ENCODE results near the gene RDX. TPM values are rescaled to one million over a fixed set of nuclear protein-coding genes. Genes with fewer than 3 reads are reported as not detected.

RDX gene
- total RNA-seq, 1 donor, result 16.8 TPM

DNA sequence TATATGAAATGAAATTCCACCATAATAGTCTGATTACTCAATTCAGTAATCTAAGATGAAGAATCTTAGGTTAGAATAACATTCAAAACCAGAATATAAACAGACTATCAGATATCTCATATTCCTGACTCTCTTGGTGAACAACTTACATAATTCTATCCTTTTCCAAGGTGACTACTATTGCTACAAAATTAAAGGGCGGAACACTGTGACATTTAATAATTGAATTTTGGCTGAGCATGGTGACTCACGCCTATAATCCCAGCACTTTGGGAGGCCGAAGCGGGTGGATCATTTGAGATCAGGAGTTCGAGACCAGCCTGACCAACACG lies 34.4 kb downstream of the RDX start:
- no peaks in the 10 kb centered on the region for H3K9me3 ChIP-seq (ENCODE audit: low read depth, low read length)
- H3K27me3 ChIP-seq (ENCODE audit: insufficient read depth, low read length), result no peaks in the 10 kb centered on the region
- no peaks in the 10 kb centered on the region for H3K4me1 ChIP-seq (ENCODE audit: insufficient read depth, low read length)
- H3K4me3 ChIP-seq (ENCODE audit: low read length), result no peak overlapping the region

DNA sequence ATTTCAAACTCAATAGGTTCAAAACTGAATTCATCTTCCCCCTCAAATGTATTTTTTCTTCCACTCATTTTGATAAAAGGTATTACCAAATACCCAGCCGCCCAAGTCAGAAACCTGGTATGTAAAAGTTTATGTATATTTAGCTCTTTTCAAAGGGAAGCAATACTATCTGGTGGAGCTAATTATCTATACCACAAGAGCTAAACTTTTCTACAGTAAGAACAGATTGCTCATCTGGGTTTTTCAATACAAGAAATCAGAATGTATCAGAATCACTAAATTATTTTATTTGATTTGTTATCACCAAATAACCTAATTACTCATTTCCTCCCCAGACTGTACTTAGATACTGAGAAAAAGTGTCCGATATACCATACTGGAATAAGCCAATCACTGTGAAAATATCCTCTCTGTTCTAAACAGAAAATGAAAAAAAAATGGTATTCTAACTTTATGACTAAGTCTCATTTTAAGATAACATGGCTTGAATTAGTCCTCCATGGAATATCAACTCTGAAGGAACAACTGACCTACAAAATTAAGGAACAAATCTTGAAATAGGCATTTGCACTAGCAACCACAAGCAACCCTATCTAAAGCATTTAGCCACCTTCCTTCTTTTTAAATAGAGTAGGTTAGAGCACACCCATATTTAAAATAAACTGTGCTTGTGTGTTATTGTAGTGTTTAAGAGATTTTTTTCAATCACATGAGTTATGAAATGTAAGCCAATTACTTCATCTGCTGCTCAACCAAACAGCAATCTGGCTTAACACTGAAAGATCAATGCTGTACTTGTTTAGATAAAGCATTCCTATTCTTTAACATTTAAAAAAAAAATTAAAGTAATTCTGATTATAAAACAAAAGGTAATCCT lies 35.0 kb downstream of the RDX start:
- Histone ChIP-seq H3K9me3 (ENCODE audit: low read depth, low read length) (no peaks in the 10 kb centered on the region), H3K4me3 (ENCODE audit: low read length) (no peak overlapping the region), H3K27me3 (ENCODE audit: insufficient read depth, low read length) (no peaks in the 10 kb centered on the region), H3K4me1 (ENCODE audit: insufficient read depth, low read length) (no peaks in the 10 kb centered on the region)

DNA sequence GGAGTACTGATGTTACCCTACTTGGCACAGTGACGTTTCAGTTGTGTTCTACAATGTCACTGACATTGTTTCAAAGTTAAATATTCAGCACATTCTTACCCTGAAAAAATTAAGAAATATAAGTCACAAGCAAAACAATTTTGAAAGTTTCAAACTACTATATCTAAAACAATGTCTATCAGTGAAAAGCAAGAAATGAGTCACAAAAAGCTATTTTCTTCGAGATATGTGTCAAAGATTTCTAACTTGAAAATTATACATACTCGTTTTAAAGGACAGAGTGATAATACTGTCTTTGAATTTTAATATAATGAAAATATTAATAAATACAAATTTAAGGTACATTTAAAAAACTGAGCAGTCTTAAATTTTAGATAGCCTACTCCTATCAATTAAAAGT lies 42.9 kb downstream of the RDX start:
- Histone ChIP-seq H3K27me3 (ENCODE audit: insufficient read depth, low read length) (no peaks in the 10 kb centered on the region), H3K9me3 (ENCODE audit: low read depth, low read length) (no peaks in the 10 kb centered on the region), H3K4me1 (ENCODE audit: insufficient read depth, low read length) (no peaks in the 10 kb centered on the region), H3K4me3 (ENCODE audit: low read length) (no peak overlapping the region)

DNA sequence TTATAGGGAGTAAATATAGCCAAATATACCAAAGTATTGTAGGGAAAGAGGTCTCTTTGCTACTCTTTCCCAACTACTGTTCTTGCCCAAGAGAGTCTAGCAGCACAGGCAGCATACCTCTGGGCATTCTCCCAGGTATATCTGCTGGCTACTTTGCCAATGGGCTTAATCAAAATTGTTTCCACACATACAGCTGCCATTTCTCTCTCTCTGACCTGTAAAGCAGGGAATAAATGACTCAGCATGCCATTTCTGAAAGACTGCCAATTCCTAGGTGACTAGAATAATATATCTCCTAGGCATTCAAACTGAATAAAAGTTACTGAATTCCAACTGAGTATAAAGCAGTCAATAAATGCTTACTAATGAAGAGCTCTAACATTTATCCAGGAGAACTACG lies 44.6 kb downstream of the RDX start:
- Histone ChIP-seq H3K9me3 (ENCODE audit: low read depth, low read length) (no peaks in the 10 kb centered on the region), H3K4me3 (ENCODE audit: low read length) (no peak overlapping the region), H3K27me3 (ENCODE audit: insufficient read depth, low read length) (no peaks in the 10 kb centered on the region), H3K4me1 (ENCODE audit: insufficient read depth, low read length) (no peaks in the 10 kb centered on the region)

DNA sequence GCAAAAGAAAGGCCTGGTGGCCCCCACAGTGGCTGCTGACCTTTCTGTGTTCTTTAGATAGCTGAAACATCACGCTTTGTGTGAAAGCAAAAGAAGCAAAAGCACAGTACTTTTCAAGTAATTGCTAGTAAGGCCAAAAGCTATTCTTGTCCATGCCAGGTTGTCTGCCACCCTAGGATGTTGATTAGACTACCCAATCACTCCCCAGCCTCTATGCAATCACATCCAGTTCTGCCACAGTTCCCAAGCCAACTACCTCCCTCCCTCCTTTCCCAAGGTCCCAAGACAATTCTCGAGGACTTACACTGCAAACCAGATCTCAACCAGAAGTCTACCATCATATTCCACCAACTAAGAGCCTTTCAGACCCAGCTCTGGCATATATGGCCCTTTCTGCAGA lies 46.2 kb downstream of the RDX start:
- Histone ChIP-seq H3K27me3 (ENCODE audit: insufficient read depth, low read length) (no peaks in the 10 kb centered on the region), H3K9me3 (ENCODE audit: low read depth, low read length) (no peaks in the 10 kb centered on the region), H3K4me1 (ENCODE audit: insufficient read depth, low read length) (no peaks in the 10 kb centered on the region), H3K4me3 (ENCODE audit: low read length) (no peak overlapping the region)

DNA sequence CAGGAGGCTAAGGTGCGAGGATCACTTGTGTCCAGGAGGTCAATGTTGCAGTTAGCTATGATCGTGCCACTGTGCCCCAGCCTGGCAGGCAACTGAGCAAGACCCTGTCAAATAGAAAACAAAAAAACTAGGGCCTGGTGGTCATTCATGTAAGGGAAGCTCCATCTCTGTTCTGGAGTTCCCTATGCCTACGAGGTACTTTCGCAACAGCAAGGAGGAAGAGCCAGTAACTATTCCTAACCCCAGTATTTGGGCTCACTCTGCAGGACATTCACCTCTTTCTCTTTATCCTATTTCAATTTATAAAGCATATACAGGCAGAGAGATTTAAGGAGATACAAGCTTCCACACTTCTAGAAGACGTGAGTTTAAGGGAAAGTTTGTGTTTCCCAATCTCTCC lies 46.6 kb downstream of the RDX start:
- H3K4me3 ChIP-seq (ENCODE audit: low read length), result no peak overlapping the region
- H3K27me3 ChIP-seq (ENCODE audit: insufficient read depth, low read length), result no peaks in the 10 kb centered on the region
- H3K4me1 ChIP-seq (ENCODE audit: insufficient read depth, low read length), result no peaks in the 10 kb centered on the region
- H3K9me3 ChIP-seq (ENCODE audit: low read depth, low read length), result no peaks in the 10 kb centered on the region

DNA sequence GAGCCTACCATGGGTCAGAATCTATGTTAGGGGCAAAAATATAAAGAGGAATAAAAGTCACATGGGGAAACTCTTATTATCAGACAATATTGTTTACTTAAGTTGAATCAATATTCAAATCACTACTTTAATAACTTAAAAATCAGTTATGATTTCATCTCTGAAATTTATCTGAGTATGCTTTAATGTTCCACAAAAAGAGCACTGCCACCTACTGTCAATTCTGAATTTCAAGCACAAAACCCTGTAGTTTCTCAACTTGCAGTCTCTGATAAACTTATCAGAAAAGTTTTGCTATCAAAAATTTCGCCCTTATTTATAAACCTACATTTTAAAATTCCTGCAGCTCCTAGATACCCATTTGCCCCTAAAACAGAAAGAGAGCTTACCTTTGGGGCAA lies 47.3 kb downstream of the RDX start:
- Histone ChIP-seq H3K4me3 (ENCODE audit: low read length) (no peak overlapping the region), H3K9me3 (ENCODE audit: low read depth, low read length) (no peaks in the 10 kb centered on the region), H3K4me1 (ENCODE audit: insufficient read depth, low read length) (no peaks in the 10 kb centered on the region), H3K27me3 (ENCODE audit: insufficient read depth, low read length) (no peaks in the 10 kb centered on the region)

DNA sequence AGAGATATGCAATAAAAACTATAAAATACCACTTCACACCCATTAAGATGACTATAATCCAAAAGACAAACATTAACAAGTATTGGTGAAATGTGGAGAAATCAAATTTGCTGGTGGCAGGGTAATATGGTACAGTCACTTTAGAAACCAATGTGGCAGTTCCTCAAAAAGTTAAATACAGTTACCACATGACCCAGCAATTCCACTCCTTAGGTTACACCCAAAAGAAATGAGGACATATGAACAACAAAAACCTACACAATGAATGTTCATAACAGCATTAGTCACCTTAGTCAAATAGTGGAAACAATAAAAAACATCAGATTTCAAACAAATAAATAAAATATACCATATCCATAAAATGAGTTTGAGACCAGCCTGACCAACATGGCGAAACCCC lies 52.6 kb downstream of the RDX start:
- Histone ChIP-seq H3K9me3 (ENCODE audit: low read depth, low read length) (no peaks in the 10 kb centered on the region), H3K27me3 (ENCODE audit: insufficient read depth, low read length) (no peaks in the 10 kb centered on the region), H3K4me3 (ENCODE audit: low read length) (no peak overlapping the region), H3K4me1 (ENCODE audit: insufficient read depth, low read length) (no peaks in the 10 kb centered on the region)

DNA sequence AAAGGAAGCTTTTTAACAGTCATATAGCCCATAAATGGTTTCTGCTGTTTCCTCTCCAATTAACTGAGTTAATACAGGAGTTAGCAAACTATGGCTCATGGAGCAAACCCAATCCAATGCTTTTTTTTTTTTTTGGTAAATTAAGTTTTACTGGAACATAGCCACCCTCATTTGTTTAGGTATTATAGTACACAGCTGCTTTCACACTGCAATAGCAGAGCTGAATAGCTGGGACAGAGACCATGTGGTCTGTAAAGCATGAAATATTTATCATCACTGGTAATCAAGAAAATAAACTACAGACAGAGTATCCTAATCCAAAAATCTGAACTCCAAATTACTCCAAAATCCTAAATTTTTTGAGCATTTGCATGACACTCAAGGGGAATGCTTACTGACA lies 53.7 kb downstream of the RDX start:
- H3K9me3 ChIP-seq (ENCODE audit: low read depth, low read length), result no peaks in the 10 kb centered on the region
- no peak overlapping the region for H3K4me3 ChIP-seq (ENCODE audit: low read length)
- H3K4me1 ChIP-seq (ENCODE audit: insufficient read depth, low read length), result no peaks in the 10 kb centered on the region
- no peaks in the 10 kb centered on the region for H3K27me3 ChIP-seq (ENCODE audit: insufficient read depth, low read length)

DNA sequence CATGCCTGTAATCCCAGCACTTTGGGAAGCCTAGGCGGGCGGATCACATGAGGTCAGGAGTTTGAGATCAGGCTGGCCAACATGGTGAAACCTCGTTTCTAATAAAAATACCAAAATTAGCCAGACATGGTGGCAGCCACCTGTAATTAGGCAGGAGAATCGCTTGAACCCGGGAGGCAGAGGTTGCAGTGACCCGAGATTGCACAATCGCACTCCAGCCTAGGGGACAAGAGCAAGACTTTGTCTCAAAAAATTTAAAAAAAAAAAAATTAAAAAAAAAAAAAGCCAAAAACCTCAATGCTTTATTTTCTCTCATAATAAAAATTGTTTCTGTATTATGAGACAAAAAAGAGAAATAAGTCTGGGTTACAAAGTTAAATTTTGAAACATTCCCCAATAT lies 54.2 kb downstream of the RDX start:
- no peaks in the 10 kb centered on the region for H3K9me3 ChIP-seq (ENCODE audit: low read depth, low read length)
- no peak overlapping the region for H3K4me3 ChIP-seq (ENCODE audit: low read length)
- H3K4me1 ChIP-seq (ENCODE audit: insufficient read depth, low read length), result no peaks in the 10 kb centered on the region
- H3K27me3 ChIP-seq (ENCODE audit: insufficient read depth, low read length), result no peaks in the 10 kb centered on the region

DNA sequence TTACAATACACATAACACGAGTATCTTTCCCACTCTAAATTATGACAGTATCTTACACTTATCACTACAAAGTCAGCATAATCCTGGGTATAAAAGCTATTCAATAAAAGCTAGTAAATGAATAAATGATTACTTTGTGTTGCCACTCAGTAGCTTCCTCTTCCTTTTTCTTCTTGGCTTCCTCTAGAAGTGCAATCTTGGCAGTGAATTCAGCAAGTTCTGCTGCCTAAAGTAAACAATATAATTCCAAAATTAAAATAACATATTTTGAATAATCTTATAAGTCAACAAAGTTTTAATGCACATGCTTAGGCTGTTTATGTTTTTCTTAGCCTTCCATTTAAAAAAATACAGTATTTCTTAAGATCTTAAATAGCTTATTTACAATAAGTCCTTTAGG lies 60.4 kb downstream of the RDX start:
- Histone ChIP-seq H3K27me3 (ENCODE audit: insufficient read depth, low read length) (no peaks in the 10 kb centered on the region), H3K9me3 (ENCODE audit: low read depth, low read length) (no peaks in the 10 kb centered on the region), H3K4me3 (ENCODE audit: low read length) (no peak overlapping the region), H3K4me1 (ENCODE audit: insufficient read depth, low read length) (no peaks in the 10 kb centered on the region)

DNA sequence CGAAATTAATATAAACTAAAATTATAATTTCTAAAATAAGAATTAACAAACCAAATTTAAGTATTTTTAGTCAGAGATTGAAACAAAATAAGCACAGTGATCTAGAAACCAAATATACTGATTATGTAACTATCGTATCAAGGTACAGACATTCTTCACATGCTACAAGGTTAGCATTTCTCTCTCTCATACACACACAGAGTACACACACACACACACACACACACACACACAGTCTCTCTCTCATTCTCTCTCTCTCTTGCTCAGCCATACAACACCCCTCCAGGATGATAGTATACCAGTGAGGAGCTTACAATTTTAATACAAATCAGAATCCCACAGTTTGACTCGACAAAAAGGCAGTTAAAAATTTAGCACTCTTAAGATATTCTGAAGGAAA lies 66.0 kb downstream of the RDX start:
- Histone ChIP-seq H3K4me3 (ENCODE audit: low read length) (no peak overlapping the region), H3K4me1 (ENCODE audit: insufficient read depth, low read length) (no peaks in the 10 kb centered on the region), H3K9me3 (ENCODE audit: low read depth, low read length) (no peaks in the 10 kb centered on the region), H3K27me3 (ENCODE audit: insufficient read depth, low read length) (no peaks in the 10 kb centered on the region)

DNA sequence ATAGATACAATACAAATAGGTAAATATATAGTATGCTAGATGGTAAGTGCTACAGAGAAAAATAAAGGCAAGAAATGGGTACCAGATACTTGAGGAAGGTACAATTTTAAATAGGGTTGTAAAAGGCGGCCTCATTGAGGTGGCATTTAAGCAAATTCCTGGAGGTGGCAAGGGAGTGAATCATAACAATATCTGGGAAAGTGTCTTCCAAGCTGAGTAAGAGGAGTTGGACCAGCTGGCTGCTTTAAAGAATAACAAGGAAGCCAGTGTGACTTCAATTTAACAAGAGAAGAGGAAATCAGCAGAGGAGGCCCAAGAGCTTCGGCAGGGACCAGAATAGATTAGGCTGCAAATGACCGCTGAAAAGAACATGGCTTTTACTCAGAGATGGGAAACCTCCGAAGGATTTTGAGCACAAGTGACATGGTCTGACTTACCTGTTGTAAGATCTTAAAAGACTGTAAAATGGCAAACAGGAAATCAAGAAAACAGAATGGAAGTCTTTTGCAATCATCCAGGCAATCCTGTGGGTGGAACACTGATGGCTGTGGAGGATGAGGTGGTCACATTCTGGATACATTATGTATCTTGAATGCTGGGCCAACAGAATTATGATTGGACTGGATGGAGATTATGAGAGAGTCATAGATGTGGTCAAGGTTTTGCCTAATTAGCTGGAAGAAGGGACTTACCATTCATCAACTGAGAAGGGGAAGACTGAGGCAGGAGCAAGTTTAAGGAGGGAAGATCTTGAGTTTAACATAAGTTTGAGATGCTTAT lies 77.2 kb downstream of the RDX start:
- Histone ChIP-seq H3K4me1 (ENCODE audit: insufficient read depth, low read length) (no peaks in the 10 kb centered on the region), H3K27me3 (ENCODE audit: insufficient read depth, low read length) (no peaks in the 10 kb centered on the region), H3K9me3 (ENCODE audit: low read depth, low read length) (no peaks in the 10 kb centered on the region), H3K4me3 (ENCODE audit: low read length) (no peak overlapping the region)

DNA sequence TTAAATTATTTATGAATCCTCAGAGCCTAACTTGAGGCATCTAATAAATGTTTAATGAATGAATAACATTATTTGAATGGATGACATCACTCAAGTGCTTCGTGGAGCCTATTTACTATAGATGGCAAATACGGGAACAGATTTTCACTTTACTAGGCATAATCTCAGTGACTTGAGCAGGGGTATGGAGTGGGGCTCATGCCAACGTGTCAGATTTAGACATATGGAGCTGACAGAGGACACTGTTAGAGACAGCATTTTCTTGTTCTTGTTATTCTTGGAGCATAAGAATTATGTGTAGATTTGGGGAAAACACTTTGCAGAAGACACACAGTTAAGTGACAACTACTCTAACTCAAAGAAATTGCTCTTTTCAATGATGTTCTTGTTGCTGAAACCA lies 78.5 kb downstream of the RDX start:
- no peaks in the 10 kb centered on the region for H3K4me1 ChIP-seq (ENCODE audit: insufficient read depth, low read length)
- no peaks in the 10 kb centered on the region for H3K9me3 ChIP-seq (ENCODE audit: low read depth, low read length)
- H3K27me3 ChIP-seq (ENCODE audit: insufficient read depth, low read length), result no peaks in the 10 kb centered on the region

DNA sequence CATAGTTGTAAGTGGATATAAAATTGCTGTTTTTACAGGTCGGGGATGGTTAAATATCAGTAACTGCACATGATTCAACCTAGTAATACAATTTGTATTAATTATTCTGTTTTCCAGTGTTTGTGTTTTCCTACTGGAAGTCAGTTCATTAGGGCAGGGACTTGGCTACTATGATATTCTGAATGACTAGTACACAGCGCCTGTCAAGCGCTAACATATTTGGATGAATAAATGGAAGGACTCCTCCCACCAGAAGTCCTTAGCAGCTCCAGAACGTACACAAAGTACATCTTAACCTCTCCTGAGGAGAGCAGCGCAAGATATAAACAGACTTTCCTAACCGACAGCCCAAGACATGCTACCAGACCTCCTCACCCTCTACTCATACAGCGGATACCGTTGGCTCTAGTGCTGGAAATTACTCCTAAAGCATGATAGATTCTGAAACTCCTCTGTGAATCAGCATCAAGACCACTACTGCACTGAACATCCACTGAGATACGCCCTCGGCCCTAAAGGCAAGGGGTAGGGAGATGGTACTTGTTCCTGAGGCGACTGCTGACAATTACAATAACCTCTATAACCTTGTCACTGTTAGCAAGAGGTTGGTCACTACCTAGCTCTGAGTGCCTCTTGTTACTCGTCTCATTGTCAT lies 79.1 kb downstream of the RDX start:
- no peaks in the 10 kb centered on the region for H3K9me3 ChIP-seq (ENCODE audit: low read depth, low read length)
- H3K4me1 ChIP-seq (ENCODE audit: insufficient read depth, low read length), result no peaks in the 10 kb centered on the region
- no peaks in the 10 kb centered on the region for H3K27me3 ChIP-seq (ENCODE audit: insufficient read depth, low read length)
- H3K4me3 ChIP-seq (ENCODE audit: low read length), result no peak overlapping the region

More for the DNA sequence above, 78.5 kb downstream of the RDX start:
- no peak overlapping the region for H3K4me3 ChIP-seq (ENCODE audit: low read length)

Data from mononuclear cell (primary cell).